HL-60 (cell line): ENCODE data around the gene AQP1.

Source experiments
- DNase-seq, 2 experiments: peaks; one replicate each; pipeline ENCODE4 v3.0.0-alpha.2; 2010 to 2020; ENCODE audit warnings: low read depth in 1 of 2, low spot score in 1 of 2
- H3K27ac ChIP-seq: fragments of 250-450 bp; sonication (Bioruptor Pico); replicated peaks from 2 replicates; pipeline ENCODE4 v1.5.1; 2020; ENCODE audit warnings: mild to moderate bottlenecking, moderate library complexity
- H3K27me3 ChIP-seq: fragments of 250-450 bp; sonication (Bioruptor Pico); 2 replicates; pipeline ENCODE4 v1.5.1; 2021; ENCODE audit warnings: mild to moderate bottlenecking, moderate library complexity; ENCODE audit not compliant: insufficient read depth, poor library complexity, severe bottlenecking
- H3K4me3 ChIP-seq: replicated peaks from 2 replicates; pipeline ENCODE4 v1.5.1; 2011; ENCODE audit warnings: mild to moderate bottlenecking, control low read depth, low read length; ENCODE audit not compliant: insufficient read depth
- GABPA ChIP-seq: IDR thresholded peaks from 2 replicates; pipeline ENCODE4 v1.6.1; 2012; ENCODE audit warnings: low read depth
- POLR2AphosphoS5 ChIP-seq: IDR thresholded peaks from 2 replicates; pipeline ENCODE4 v1.6.1; 2012; ENCODE audit warnings: low read depth
- SPI1 ChIP-seq: IDR thresholded peaks from 2 replicates; pipeline ENCODE4 v1.6.1; 2012; ENCODE audit warnings: low read depth, mild to moderate bottlenecking, borderline replicate concordance
- TF ChIP-seq, protein P1 (sequence below): IDR thresholded peaks from one replicate; pipeline ENCODE4 v1.5.1; 2011; ENCODE audit warnings: low read length, control low read depth, inconsistent platforms; ENCODE audit not compliant: insufficient read depth
- TF ChIP-seq, protein P2 (sequence below): IDR thresholded peaks from 2 replicates; pipeline ENCODE4 v1.6.1; 2012; ENCODE audit warnings: low read depth; ENCODE audit not compliant: insufficient replicate concordance

AQP1 gene

DNA sequence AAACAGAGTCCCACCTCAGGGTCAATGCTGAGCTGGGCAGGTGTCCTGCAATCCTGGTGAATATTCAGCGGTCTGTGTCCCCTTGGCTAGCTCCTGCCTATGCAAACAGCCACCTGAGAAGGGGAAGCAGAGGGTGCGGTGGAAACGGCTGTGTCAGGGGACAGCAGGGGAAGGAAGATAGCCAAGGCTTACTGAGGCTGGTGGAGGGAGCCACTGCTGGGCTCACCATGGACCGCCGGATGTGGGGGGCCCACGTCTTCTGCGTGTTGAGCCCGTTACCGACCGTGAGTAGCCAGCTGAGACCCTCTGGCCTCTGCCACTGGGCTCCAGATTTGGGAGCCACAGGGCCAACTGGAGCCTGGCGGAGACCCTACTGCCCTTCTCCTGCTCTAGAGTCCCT, 52.2 kb downstream of the AQP1 start, which contains the start of gene GHRHR:
GHRHR (plus strand) TSS at position 112 of the 400 bp plus-strand sequence; CDS start at position 228, 116 bp downstream.
- no peak within 1 kb of the TSS for H3K4me3 ChIP-seq
- DNase-seq, result no peak
- H3K27ac ChIP-seq, result no peak within 1 kb of the TSS
- TF ChIP-seq GABPA (no peak), POLR2AphosphoS5 (no peak), SPI1 (no peak)
- TF ChIP-seq, protein P1, sequence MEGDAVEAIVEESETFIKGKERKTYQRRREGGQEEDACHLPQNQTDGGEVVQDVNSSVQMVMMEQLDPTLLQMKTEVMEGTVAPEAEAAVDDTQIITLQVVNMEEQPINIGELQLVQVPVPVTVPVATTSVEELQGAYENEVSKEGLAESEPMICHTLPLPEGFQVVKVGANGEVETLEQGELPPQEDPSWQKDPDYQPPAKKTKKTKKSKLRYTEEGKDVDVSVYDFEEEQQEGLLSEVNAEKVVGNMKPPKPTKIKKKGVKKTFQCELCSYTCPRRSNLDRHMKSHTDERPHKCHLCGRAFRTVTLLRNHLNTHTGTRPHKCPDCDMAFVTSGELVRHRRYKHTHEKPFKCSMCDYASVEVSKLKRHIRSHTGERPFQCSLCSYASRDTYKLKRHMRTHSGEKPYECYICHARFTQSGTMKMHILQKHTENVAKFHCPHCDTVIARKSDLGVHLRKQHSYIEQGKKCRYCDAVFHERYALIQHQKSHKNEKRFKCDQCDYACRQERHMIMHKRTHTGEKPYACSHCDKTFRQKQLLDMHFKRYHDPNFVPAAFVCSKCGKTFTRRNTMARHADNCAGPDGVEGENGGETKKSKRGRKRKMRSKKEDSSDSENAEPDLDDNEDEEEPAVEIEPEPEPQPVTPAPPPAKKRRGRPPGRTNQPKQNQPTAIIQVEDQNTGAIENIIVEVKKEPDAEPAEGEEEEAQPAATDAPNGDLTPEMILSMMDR, result no peak
- TF ChIP-seq, protein P2, sequence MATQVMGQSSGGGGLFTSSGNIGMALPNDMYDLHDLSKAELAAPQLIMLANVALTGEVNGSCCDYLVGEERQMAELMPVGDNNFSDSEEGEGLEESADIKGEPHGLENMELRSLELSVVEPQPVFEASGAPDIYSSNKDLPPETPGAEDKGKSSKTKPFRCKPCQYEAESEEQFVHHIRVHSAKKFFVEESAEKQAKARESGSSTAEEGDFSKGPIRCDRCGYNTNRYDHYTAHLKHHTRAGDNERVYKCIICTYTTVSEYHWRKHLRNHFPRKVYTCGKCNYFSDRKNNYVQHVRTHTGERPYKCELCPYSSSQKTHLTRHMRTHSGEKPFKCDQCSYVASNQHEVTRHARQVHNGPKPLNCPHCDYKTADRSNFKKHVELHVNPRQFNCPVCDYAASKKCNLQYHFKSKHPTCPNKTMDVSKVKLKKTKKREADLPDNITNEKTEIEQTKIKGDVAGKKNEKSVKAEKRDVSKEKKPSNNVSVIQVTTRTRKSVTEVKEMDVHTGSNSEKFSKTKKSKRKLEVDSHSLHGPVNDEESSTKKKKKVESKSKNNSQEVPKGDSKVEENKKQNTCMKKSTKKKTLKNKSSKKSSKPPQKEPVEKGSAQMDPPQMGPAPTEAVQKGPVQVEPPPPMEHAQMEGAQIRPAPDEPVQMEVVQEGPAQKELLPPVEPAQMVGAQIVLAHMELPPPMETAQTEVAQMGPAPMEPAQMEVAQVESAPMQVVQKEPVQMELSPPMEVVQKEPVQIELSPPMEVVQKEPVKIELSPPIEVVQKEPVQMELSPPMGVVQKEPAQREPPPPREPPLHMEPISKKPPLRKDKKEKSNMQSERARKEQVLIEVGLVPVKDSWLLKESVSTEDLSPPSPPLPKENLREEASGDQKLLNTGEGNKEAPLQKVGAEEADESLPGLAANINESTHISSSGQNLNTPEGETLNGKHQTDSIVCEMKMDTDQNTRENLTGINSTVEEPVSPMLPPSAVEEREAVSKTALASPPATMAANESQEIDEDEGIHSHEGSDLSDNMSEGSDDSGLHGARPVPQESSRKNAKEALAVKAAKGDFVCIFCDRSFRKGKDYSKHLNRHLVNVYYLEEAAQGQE, result no peak
- H3K27me3 ChIP-seq, result no peaks in the 10 kb centered on the region

DNA sequence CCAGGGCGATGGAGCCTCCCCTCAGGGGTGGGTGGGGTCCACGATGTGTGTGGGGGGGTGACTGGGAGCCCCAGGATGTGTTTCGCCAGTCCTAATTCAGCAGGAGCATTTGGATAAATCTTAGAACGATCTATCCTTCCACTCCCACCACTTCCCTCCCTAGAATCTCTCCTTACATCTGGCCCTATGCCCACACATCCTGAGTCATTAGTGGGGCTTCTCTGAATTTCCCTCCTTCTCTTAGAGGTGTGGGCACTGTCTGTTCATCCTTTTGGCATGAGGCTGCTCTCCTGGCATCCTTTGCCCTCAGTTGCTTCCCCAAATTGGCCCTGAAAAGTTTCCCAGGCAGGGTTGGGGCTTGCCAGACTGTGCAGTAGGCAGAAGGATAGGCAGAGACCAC, 53.7 kb downstream of the AQP1 start:
- TF ChIP-seq, protein P2, result no peak
- TF ChIP-seq SPI1, result no peak
- TF ChIP-seq POLR2AphosphoS5, result no peak
- TF ChIP-seq, protein P1, result no peak
- H3K27me3 ChIP-seq, result no peaks in the 10 kb centered on the region
- DNase-seq, result no peak
- H3K27ac ChIP-seq, result no peak overlapping the region
- H3K4me3 ChIP-seq, result no peak overlapping the region

DNA sequence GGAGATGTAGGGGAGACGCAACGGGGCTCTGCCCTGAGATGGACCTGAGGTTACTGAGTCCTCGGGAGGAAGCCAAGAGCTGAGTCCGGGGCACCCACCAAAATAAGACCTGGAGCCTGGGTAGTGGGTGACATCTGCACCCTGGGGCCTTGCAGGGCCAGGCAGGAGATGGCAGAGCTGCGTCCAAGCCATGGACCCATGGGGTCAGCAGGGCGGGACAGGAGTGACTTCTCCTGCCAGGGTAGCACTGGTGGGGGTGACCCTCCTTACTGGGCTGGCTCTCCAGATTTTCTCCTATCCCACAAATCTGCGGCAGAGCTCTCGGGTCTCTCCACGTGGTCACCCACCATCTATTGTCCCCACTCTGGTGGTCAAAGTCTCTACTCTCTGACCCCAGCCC, 54.2 kb downstream of the AQP1 start:
- DNase-seq, result no peak

More for the DNA sequence above, 54.2 kb downstream of the AQP1 start:
- Histone ChIP-seq H3K27me3 (no peaks in the 10 kb centered on the region), H3K27ac (no peak overlapping the region), H3K4me3 (no peak overlapping the region)
- TF ChIP-seq SPI1, result no peak
- no peak for TF ChIP-seq GABPA
- TF ChIP-seq, protein P2, result no peak
- TF ChIP-seq, protein P1, result no peak
- no peak for TF ChIP-seq POLR2AphosphoS5
